PC-3 (cell line): Measurements from ENCODE around the gene PHYKPL. TPM values are rescaled to one million over a fixed set of nuclear protein-coding genes. Genes with fewer than 3 reads are reported as not detected.

ENCODE experiments used
- ATAC-seq: fragments of 200-7000 bp; cut with Tn5 transposase; 2 replicates; pipeline ENCODE4 v1.9.1; 2020; ENCODE audit warnings: mild to moderate bottlenecking, moderate library complexity
- BruUV-seq: library from RNA; stranded (reverse); fragments of 400-500 nt; replicated peaks from 2 replicates; lab custom pipeline; 2021; lab: Mats Ljungman, UMichigan
- CTCF ChIA-PET: fragments of 300-600 bp; sonication (Branson Sonifier 250); formaldehyde crosslinking; loops from one replicate; lab custom pipeline; 2022; ENCODE audit warnings: antibody characterized with exemption; lab: Charles Lee
- POLR2A ChIA-PET: fragments of 300-600 bp; sonication (Branson Sonifier 250); formaldehyde crosslinking; loops from one replicate; lab custom pipeline; 2022; ENCODE audit warnings: antibody characterized with exemption; ENCODE audit not compliant: unreplicated experiment; lab: Charles Lee
- DNase-seq: peaks from one replicate; pipeline ENCODE4 v3.0.0-alpha.2; 2015
- H2AFZ ChIP-seq: fragments of 300-600 bp; sonication (generic); 2 replicates; pipeline ENCODE4 v1.6.0; 2016; ENCODE audit warnings: antibody characterized with exemption, low read length
- H3F3A ChIP-seq: fragments of 300-600 bp; sonication (generic); one replicate; pipeline ENCODE4 v1.6.0; 2017; ENCODE audit warnings: antibody characterized with exemption, low read length, control low read depth, mild to moderate bottlenecking; ENCODE audit not compliant: unreplicated experiment
- H3K27ac ChIP-seq: fragments of 300-600 bp; sonication (generic); 2 replicates; pipeline ENCODE4 v1.5.1; 2016; ENCODE audit warnings: mild to moderate bottlenecking, low read length
- H3K27me3 ChIP-seq: fragments of 300-600 bp; sonication (generic); 2 replicates; pipeline ENCODE4 v1.6.1; 2016; ENCODE audit warnings: low read length, mixed read lengths
- H3K36me3 ChIP-seq: fragments of 300-600 bp; sonication (generic); 2 replicates; pipeline ENCODE4 v1.6.1; 2016; ENCODE audit warnings: low read depth, mixed run types, low read length, mixed read lengths
- H3K4me1 ChIP-seq: fragments of 300-600 bp; sonication (generic); 2 replicates; pipeline ENCODE4 v1.5.1; 2016; ENCODE audit warnings: low read length; ENCODE audit not compliant: insufficient read depth
- H3K4me2 ChIP-seq: fragments of 300-600 bp; sonication (generic); 2 replicates; pipeline ENCODE4 v1.6.0; 2016; ENCODE audit warnings: low read length
- H3K4me3 ChIP-seq: fragments of 300-600 bp; sonication (generic); 2 replicates; pipeline ENCODE4 v1.5.1; 2016; ENCODE audit warnings: mild to moderate bottlenecking, low read length, mixed read lengths
- H3K79me2 ChIP-seq: fragments of 300-600 bp; sonication (generic); 2 replicates; pipeline ENCODE4 v1.6.1; 2017; ENCODE audit warnings: low read length, mixed read lengths
- H3K9ac ChIP-seq: fragments of 300-600 bp; sonication (generic); 2 replicates; pipeline ENCODE4 v1.6.0; 2016; ENCODE audit warnings: mild to moderate bottlenecking, low read length
- H3K9me2 ChIP-seq: fragments of 300-600 bp; sonication (generic); replicated peaks from 2 replicates; pipeline ENCODE4 v1.6.1; 2016; ENCODE audit warnings: mixed run types, low read length, mixed read lengths
- H3K9me3 ChIP-seq: fragments of 300-600 bp; sonication (generic); 2 replicates; pipeline ENCODE4 v1.6.1; 2016; ENCODE audit warnings: low read length, mixed read lengths
- H4K20me1 ChIP-seq: fragments of 300-600 bp; sonication (generic); 2 replicates; pipeline ENCODE4 v1.6.1; 2016; ENCODE audit warnings: low read length, mixed read lengths
- CTCF ChIP-seq: fragments of 300-600 bp; sonication (generic); conservative IDR thresholded peaks from 2 replicates; pipeline ENCODE4 v1.5.1; 2017; ENCODE audit warnings: antibody characterized with exemption, low read depth, mild to moderate bottlenecking, low read length
- EZH2 ChIP-seq: fragments of 300-600 bp; sonication (generic); IDR thresholded peaks from one replicate; pipeline ENCODE4 v1.6.1; 2017; ENCODE audit warnings: antibody characterized with exemption, mild to moderate bottlenecking, low read length; ENCODE audit not compliant: unreplicated experiment
- EZH2phosphoT487 ChIP-seq: fragments of 300-600 bp; sonication (generic); IDR thresholded peaks from 2 replicates; pipeline ENCODE4 v1.6.1; 2018; ENCODE audit warnings: mild to moderate bottlenecking, antibody characterized with exemption, low read length, borderline replicate concordance
- intact Hi-C: fragments of 100-400 bp; cut with micrococcal nuclease; formaldehyde crosslinking; loops from 2 replicates; pipeline ENCODE4 v1.9.0; 2023
- total RNA-seq: library from RNA; depleted of rRNA; stranded (reverse); fragments of >200 nt; gene quantifications from 2 replicates; pipeline ENCODE4 v1.2.3, GENCODE V29; 2014

The PHYKPL gene
- total RNA-seq, 1 experiment from 2014 or later = 31.2 TPM

DNA sequence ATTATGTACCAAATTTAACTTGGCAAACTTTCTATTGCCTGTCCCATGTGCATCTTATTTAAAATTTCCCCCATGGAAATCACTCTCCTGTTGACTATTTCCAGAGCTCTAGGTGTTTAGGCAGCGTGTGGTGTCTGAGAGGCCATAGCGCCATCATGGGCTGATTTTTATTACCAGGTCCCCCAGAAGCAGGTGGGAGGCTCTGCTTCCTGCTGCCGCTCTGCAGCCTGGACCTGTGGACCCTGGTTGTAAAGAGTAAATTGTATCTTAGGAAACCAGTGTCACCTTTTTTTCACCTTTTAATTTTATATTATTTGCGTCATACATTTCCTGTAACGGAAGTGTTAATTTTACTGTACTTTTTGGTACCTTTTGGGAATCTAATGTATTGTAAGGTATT lies 21.9 kb downstream of the PHYKPL start:
- Histone ChIP-seq H3K9me3 (no peaks in the 10 kb centered on the region), H4K20me1 (peaks cover 75% of the 10 kb centered on the region), H3K4me3 (no peak overlapping the region), H3K27ac (no peak overlapping the region), H3K9ac (no peak overlapping the region), H2AFZ (no peak overlapping the region), H3K4me2 (no peak overlapping the region), H3K27me3 (no peaks in the 10 kb centered on the region), H3F3A (peaks cover 7% of the 10 kb centered on the region), H3K4me1 (peaks cover 22% of the 10 kb centered on the region), H3K36me3 (peaks cover 92% of the 10 kb centered on the region), H3K9me2 (no peaks in the 10 kb centered on the region), H3K79me2 (peaks cover 43% of the 10 kb centered on the region)
- ChIA-PET CTCF (no interaction called here), POLR2A (no interaction called here)
- ATAC-seq = no peak
- intact Hi-C loops = no loop called here
- BruUV-seq = TSS peak; percentile 10
- DNase-seq = no peak
- TF ChIP-seq EZH2 (no peak), EZH2phosphoT487 (no peak), CTCF (no peak)

- peaks cover 92% of the 10 kb centered on the region for H3K36me3 ChIP-seq
- ATAC-seq = no peak
Measured at GRCh38 chr5:178210073-178210535, 22.5 kb downstream of the PHYKPL start.

More at GRCh38 chr5:178210073-178210535, 22.5 kb downstream of the PHYKPL start:
- BruUV-seq = no TSS peak
- Histone ChIP-seq H3K79me2 (peaks cover 49% of the 10 kb centered on the region), H3K27ac (no peak overlapping the region), H3K4me1 (peaks cover 22% of the 10 kb centered on the region), H3K27me3 (no peaks in the 10 kb centered on the region), H3K9ac (no peak overlapping the region), H4K20me1 (peaks cover 79% of the 10 kb centered on the region), H3K9me3 (no peaks in the 10 kb centered on the region), H3K9me2 (no peaks in the 10 kb centered on the region), H2AFZ (no peak overlapping the region), H3F3A (peaks cover 7% of the 10 kb centered on the region), H3K4me3 (no peak overlapping the region), H3K4me2 (no peak overlapping the region)
- POLR2A ChIA-PET = no interaction called here
- TF ChIP-seq CTCF (no peak), EZH2phosphoT487 (no peak)
- CTCF ChIA-PET = no interaction called here
- intact Hi-C loops = no loop called here
- no peak for DNase-seq
